Mucosa of descending colon (tissue), 3 donors: ENCODE data around the gene SYNPO2L. TPM values are rescaled to one million over a fixed set of nuclear protein-coding genes. Genes with fewer than 3 reads are reported as not detected.
"Not testable (repeated sequence)": the region's sequence is repeated elsewhere in the genome, so short reads cannot be mapped to it uniquely, and the experiment has no call there.

ENCODE experiments used
- ATAC-seq: fragments of 200-7000 bp; cut with Tn5 transposase; one replicate; pipeline ENCODE4 v1.9.1; 2020; ENCODE audit warnings: mild to moderate bottlenecking, moderate library complexity
- DNase-seq, 3 donors: peaks; one replicate each; pipeline ENCODE4 v3.0.0-alpha.2; 2020
- H3K36me3 ChIP-seq: fragments of 200-600 bp; one replicate; pipeline ENCODE4 v1.8.0; 2021; ENCODE audit warnings: low read depth, mild to moderate bottlenecking
- H3K4me1 ChIP-seq: fragments of 200-600 bp; one replicate; pipeline ENCODE4 v1.8.0; 2021; ENCODE audit warnings: low read depth, mild to moderate bottlenecking
- H3K4me3 ChIP-seq: fragments of 200-600 bp; one replicate; pipeline ENCODE4 v1.8.0; 2021; ENCODE audit warnings: mild to moderate bottlenecking
- H3K9me3 ChIP-seq: fragments of 200-600 bp; one replicate; pipeline ENCODE4 v1.8.0; 2021; ENCODE audit warnings: mild to moderate bottlenecking
- CTCF ChIP-seq: fragments of 200-600 bp; IDR thresholded peaks from one replicate; pipeline ENCODE4 v1.8.0; 2022; ENCODE audit warnings: antibody characterized with exemption, mild to moderate bottlenecking
- intact Hi-C, 2 donors: fragments of 100-400 bp; cut with DNase I in 1 of 2; cut with micrococcal nuclease in 1 of 2; formaldehyde crosslinking; loops; one replicate each; pipeline versions ENCODE4 v1.11.0 to v1.11.1; 2022; cut with DNase I, micrococcal nuclease
- total RNA-seq, 3 donors: library from RNA; stranded (reverse); fragmentation: NEBNext Ultra II Directional in 2 of 3; extraction: Animal tissue kit (Norgen Biotek cat#: 25700) in 2 of 3; gene quantifications; one replicate each; pipeline versions ENCODE4 v1.2.1 to v1.2.4, GENCODE V29; 2021 to 2023
- donor health status: DM: no; HTN: no; CAD: no; lungs with moderate emphysema.
- donor health status: DM: no; HTN: no; CAD: no.
- donor health status: DM: no; HTN: yes; CAD: no.

Gene SYNPO2L
- total RNA-seq, 3 donors from 2014 or later = 0.05 TPM; not detected in 2

DNA sequence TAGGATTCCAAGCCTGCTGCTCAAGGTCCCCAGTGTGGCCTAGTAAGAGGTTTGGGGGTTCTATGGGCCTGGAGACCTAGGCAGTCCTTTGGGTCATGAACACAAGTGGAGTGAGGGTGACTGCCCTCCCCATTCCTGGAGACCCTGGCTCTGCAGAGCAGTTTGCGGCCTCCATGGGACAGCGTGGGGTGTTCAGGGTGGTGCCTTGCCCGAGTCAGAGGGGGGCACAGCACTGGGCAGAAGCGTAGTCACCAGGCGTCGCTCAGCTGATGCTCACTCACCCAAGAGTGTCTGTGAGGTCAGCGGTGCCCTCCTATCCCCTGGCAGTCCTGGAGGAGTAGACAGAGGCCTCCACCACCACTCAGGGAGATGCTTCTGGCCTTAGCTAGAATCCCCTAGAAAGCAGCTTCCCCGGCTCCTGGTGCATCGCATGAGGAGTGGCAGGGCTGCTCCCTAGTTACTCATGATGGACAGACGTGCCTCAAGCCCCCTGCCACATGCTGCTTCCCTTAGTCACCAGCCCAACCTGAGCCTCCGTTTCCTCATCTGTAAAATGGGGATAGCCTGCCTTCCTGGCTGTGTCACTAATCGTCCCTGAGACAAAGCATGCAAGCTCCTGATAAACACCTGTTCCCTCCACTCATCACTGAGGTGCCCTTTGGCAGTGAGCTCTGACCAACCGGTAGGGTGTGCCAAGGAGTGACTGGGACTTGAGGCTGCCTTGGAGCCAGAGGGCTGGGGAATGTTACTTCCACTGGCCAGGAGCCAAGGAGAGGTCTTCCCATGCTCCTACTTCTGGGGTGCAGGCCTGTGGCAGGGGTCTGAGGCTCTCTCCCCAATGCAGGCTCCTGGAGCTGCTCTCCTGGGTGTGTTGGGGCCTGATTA lies 8.6 kb upstream of the SYNPO2L start:
- DNase-seq, H3K4me3 ChIP-seq, H3K4me1 ChIP-seq, H3K36me3 ChIP-seq, intact Hi-C loops, ATAC-seq, H3K9me3 ChIP-seq: not testable (repeated sequence)

DNA sequence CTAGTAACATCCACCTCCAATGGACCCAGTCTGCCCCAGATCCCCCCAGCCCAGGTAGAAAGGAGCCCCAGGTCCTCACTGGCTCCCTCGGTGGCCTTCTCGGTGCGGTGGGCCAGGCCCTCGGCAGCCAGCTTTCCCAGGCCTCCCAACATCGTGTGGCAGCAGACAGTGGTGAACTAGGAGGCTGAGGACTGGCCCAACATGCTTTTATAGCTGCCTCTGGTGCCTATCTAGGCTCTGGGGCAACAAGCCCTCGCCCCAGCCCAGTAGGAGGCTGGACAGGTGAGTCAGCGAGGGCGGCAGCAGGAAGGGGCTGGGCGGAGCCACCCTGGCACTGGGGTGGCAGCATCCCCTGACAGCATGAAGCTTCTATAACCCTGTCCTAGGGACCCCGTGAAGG lies 7.8 kb upstream of the SYNPO2L start:
- H3K4me1 ChIP-seq, H3K36me3 ChIP-seq, ATAC-seq, H3K9me3 ChIP-seq, DNase-seq, H3K4me3 ChIP-seq, intact Hi-C loops: not testable (repeated sequence)

GRCh38 chr10:73662705-73663104 lies 6.9 kb upstream of the SYNPO2L start:
- H3K4me1 ChIP-seq, DNase-seq, ATAC-seq, H3K9me3 ChIP-seq, H3K4me3 ChIP-seq, intact Hi-C loops, H3K36me3 ChIP-seq: not testable (repeated sequence)

DNA sequence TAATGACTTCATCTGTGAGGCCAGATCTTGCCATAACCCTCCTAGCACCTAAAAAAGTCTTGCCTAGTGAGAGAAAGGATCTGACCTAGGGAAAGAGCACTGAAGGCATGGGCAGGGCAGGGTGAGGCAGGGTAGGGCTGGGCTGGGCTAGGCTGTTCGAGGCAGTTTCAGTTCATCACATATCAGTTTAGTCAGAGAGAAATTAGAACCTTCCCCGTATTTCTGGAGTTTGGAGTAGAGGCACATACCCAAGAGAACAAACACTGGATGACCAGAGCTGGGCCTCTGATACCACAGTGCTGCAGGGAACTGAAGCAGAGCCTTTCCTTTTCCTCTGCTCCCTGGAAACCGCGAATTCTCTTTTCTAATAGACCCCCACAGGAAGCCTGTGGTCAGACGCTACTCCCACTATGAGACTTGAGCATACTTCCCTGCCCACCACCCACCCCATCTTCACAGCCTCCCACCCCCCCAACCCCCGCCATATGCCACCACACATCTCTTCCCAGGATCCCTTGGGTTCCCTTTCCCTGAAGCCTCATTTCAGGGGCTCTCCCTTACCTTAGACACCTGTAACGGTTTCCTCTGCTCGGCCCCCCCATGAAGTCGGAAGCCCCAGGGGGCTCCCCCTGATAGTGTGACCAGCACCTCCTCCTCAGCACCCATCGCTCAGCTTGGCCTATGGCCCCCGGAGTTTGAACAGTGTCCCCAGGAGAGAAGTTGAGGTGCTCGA lies 406 bp downstream of the SYNPO2L start:
- Histone ChIP-seq H3K9me3 (no peaks in the 10 kb centered on the region), H3K4me1 (peaks cover 5% of the 10 kb centered on the region), H3K36me3 (no peaks in the 10 kb centered on the region), H3K4me3 (no peak overlapping the region)
- no peak for TF ChIP-seq CTCF
- DNase-seq = peak in 2 of 3 donors; percentile 60 to 66
- ATAC-seq = peak; percentile 90
- intact Hi-C loops = no loop called here

DNA sequence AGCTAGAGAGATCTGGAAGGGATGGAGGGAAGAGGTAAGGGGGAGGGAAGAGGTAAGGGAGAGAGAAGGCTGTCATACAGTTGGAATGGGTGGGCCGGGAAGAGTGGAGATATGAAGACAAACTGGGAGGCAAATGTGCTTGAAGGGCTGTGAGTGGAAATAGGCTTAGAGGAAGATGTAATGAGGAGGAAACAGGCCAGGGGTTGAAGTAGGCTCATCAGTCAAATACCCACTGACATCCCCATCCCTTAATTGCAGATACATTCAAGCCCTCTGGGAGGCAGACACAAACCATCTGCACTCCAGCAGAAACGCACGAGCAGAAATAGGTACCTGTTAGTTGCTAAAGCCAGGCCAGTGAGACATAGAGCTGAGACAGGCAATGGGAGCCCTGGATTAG lies 2.1 kb downstream of the SYNPO2L start:
- DNase-seq (no peak), ATAC-seq (no peak)
- intact Hi-C loops = no loop called here
- H3K36me3 ChIP-seq = no peaks in the 10 kb centered on the region
- H3K4me3 ChIP-seq = no peak overlapping the region
- peaks cover 5% of the 10 kb centered on the region for H3K4me1 ChIP-seq
- no peaks in the 10 kb centered on the region for H3K9me3 ChIP-seq
- no peak for TF ChIP-seq CTCF

DNA sequence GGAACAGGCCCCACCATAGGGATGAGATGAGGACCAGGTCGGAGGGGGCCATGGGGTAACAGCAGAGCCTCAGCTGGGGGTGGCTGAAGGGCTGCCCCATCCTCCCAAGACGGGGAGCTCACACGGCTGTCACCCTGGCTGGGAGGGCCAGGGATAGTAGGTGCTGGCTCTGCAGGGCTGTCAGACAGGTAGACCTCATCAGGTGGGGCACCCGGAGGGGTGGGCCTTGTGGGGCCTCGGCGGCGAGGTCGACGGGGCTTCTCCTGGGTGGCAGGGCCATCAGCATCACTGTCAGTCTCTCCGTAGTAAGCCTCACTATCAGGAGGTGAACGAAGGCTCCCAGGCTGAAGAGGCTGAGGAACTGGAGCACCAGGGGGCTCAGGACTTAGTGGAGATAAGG lies 2.6 kb downstream of the SYNPO2L start:
- Histone ChIP-seq H3K4me1 (peaks cover 5% of the 10 kb centered on the region), H3K9me3 (no peaks in the 10 kb centered on the region), H3K4me3 (no peak overlapping the region), H3K36me3 (no peaks in the 10 kb centered on the region)
- ATAC-seq = no peak
- DNase-seq = no peak
- intact Hi-C loops = no loop called here
- no peak for TF ChIP-seq CTCF
